Measurements from ENCODE around the gene CACHD1. TPM values are rescaled to one million over a fixed set of nuclear protein-coding genes. Genes with fewer than 3 reads are reported as not detected.

The CACHD1 gene
- total and polyA plus RNA-seq, 2 of the 8 experiments (the other 6 are each of a cell fraction or from before 2014, with no cell fraction given): 22.2 to 42.5 TPM

DNA sequence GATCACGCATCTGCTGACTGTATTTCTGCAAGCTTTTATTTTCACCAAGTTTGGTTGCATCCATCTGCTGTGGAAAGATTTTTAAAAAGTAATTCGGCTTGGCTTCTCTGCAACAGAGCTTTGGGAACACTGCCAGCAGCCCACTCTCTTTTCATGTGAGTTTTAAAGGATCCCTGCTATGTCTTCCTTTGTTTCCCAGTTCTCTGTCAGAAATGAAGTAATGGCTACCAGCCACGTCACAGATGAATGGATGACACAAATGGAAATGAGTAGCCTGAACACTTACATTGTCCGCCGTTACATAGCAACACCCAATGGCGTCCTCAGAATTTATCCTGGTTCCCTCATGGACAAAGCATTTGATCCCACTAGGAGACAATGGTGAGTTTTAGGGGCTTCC lies 194.4 kb downstream of the CACHD1 start:
- no peak for DNase-seq (ENCODE audit: low read depth in 1 of 2, low spot score in 2 of 2)
- H3K4me2 ChIP-seq (ENCODE audit: insufficient read depth in 1 of 2, low read depth in 2 of 2, low read length in 2 of 2): no peak overlapping the region
- TF ChIP-seq KDM4A (IDR thresholded peaks at IDR 0.05; ENCODE audit: low read depth, low read length, severe bottlenecking): no peak
- no peak for TF ChIP-seq TEAD4 (IDR thresholded peaks at IDR 0.05; ENCODE audit: low read depth, low read length)
- TF ChIP-seq RBBP5 (IDR thresholded peaks at IDR 0.05; ENCODE audit: borderline replicate concordance, low read depth, low read length): no peak
- TF ChIP-seq KDM1A (IDR thresholded peaks at IDR 0.05; ENCODE audit: borderline replicate concordance, low read length): no peak
- no peak for TF ChIP-seq PHF8 (conservative IDR thresholded peaks at IDR 0.05; ENCODE audit: low read depth, low read length)
- no peak for TF ChIP-seq TAF7 (optimal IDR thresholded peaks at IDR 0.05; ENCODE audit: borderline replicate concordance, low read depth, low read length)
- no peak for TF ChIP-seq EP300 (IDR thresholded peaks at IDR 0.05; ENCODE audit: borderline replicate concordance in 1 of 2, low read depth in 2 of 2, low read length in 2 of 2)
- no peak for TF ChIP-seq ZNF274 (IDR thresholded peaks at IDR 0.05; ENCODE audit: borderline replicate concordance, extremely low read depth, low read length)
- TF ChIP-seq RXRA (IDR thresholded peaks at IDR 0.05; ENCODE audit: insufficient read depth, low read depth, low read length): no peak

More for the DNA sequence above, 194.4 kb downstream of the CACHD1 start:
- Histone ChIP-seq H3K4me1 (replicated peaks in 1 of 4; ENCODE audit: control insufficient read depth in 3 of 4, insufficient read depth in 4 of 4, low read length in 3 of 4) (peaks cover 0 to 2% (median 0%) of the 10 kb centered on the region in 4 experiments; a peak in 1 of 7 replicates), H4K8ac (ENCODE audit: extremely low read depth, insufficient read depth, low read length) (no peak overlapping the region), H3K36me3 (ENCODE audit: control insufficient read depth in 2 of 4, insufficient read depth in 4 of 4, low read length in 3 of 4) (peaks cover 3 to 84% (median 34%) of the 10 kb centered on the region in 4 experiments), H4K20me1 (replicated peaks in 1 of 2; ENCODE audit: control insufficient read depth in 1 of 2, insufficient read depth in 2 of 2, low read length in 2 of 2) (peaks cover 0 to 2% of the 10 kb centered on the region in 2 experiments), H2BK5ac (ENCODE audit: low read depth, low read length) (no peak overlapping the region), H3K4me3 (ENCODE audit: extremely low read depth in 1 of 4, insufficient read depth in 2 of 4, low read depth in 3 of 4, low read length in 4 of 4) (no peak overlapping the region), H2BK12ac (ENCODE audit: low read depth, low read length) (no peak overlapping the region), H3K9ac (replicated peaks in 1 of 4; ENCODE audit: extremely low read depth in 1 of 4, low read depth in 3 of 4, low read length in 3 of 4) (no peak overlapping the region), H3K9me3 (ENCODE audit: insufficient read depth in 2 of 2, low read depth in 1 of 2, low read length in 1 of 2) (no peaks in the 10 kb centered on the region), H3K23me2 (ENCODE audit: low read depth, low read length) (no peaks in the 10 kb centered on the region), H3K27ac (ENCODE audit: low read depth, low read length) (no peak overlapping the region), H2AK5ac (ENCODE audit: low read depth, low read length) (no peak overlapping the region), H3K27me3 (replicated peaks in 1 of 4; ENCODE audit: control insufficient read depth in 3 of 4, extremely low read depth in 1 of 4, insufficient read depth in 3 of 4, low read length in 3 of 4) (no peaks in the 10 kb centered on the region), H3K4ac (replicated peaks; ENCODE audit: insufficient read length, low read depth, low read length) (no peak overlapping the region), H3K56ac (replicated peaks; ENCODE audit: insufficient read length, low read depth, low read length) (no peak overlapping the region), H3K18ac (ENCODE audit: extremely low read depth, low read length) (no peak overlapping the region), H3K23ac (ENCODE audit: insufficient read length) (no peak overlapping the region), H2BK15ac (ENCODE audit: low read length) (no peak overlapping the region), H2AFZ (ENCODE audit: low read length) (no peak overlapping the region), H3K79me2 (ENCODE audit: control insufficient read depth in 1 of 2, insufficient read depth in 2 of 2, low read length in 2 of 2) (no peaks in the 10 kb centered on the region), H2BK120ac (replicated peaks; ENCODE audit: low read depth, low read length) (no peak overlapping the region), H4K91ac (replicated peaks; ENCODE audit: insufficient read length, low read length) (no peak overlapping the region), H3K79me1 (ENCODE audit: low read depth, low read length) (no peaks in the 10 kb centered on the region), H4K5ac (ENCODE audit: insufficient read length, low read depth, low read length) (no peak overlapping the region), H3K14ac (ENCODE audit: insufficient read length) (no peak overlapping the region), H2BK20ac (ENCODE audit: low read length) (no peak overlapping the region)
- no peak for FAIRE-seq
- POLR2A ChIA-PET (ENCODE audit: partially characterized antibody): interaction anchor here (0.6 kb wide), 1 partner anchor 162 kb away, joined by 3 read pairs; no protein-coding TSS in a partner anchor
- CTCF ChIA-PET (ENCODE audit: partially characterized antibody): interaction anchor here (1.1 to 8.6 kb wide), 4 partner anchors 11 to 284 kb away, joined by 3 to 72 read pairs (median 4); no protein-coding TSS in a partner anchor
- WGBS, 2 experiments (ENCODE audit: extremely low coverage in 1 of 2, insufficient coverage in 1 of 2, insufficient read length in 1 of 2, insufficient replicate concordance in 2 of 2, low coverage in 1 of 2, low lambda C conversion rate in 2 of 2, missing lambda C conversion rate in 1 of 2): 90% methylated on average over 6 of the region's 6 CpGs; no CpG with 5 or more reads in 1 of the 2 experiments

Measured in H1 (cell line).